GM12891 (cell line): ENCODE results near the gene C16orf95.

Source experiments
- POLR2AphosphoS5 ChIP-seq: IDR thresholded peaks from 2 replicates; pipeline ENCODE4 v1.6.1; 2011; ENCODE audit warnings: low read depth, low read length, control low read depth
- TAF1 ChIP-seq: IDR thresholded peaks from 2 replicates; pipeline ENCODE4 v1.6.1; 2011; ENCODE audit warnings: low read depth, low read length, control low read depth

DNA sequence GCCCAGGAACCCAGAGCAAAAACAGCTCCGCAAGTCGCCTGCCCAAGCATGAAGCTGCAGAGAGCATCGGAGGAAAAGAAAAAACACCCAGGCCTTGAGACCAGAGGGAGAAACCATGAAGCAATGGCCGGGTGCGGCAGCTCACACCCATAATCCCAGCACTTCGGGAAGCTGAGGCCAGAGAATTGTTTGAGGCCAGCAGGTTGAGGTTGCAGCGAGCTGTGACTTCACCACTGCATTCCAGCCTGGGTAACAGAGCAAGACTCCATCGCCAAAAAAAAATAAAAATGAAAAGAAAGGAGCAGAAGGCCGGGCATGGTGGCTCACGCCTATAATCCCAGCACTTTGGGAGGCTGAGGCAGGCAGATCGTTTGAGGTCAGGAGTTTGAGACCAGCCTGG, 40.3 kb downstream of the C16orf95 start:
- no peak for TF ChIP-seq POLR2AphosphoS5
- TF ChIP-seq TAF1: no peak
